GM12874 (cell line): ENCODE results near the gene VWA2.

Experiments
- TF ChIP-seq, protein P1 (sequence below): IDR thresholded peaks from 2 replicates; pipeline ENCODE4 v1.5.1; 2011; ENCODE audit warnings: low read depth, mild to moderate bottlenecking, control low read depth, low read length, moderate library complexity; ENCODE audit not compliant: insufficient read depth

Gene VWA2

DNA sequence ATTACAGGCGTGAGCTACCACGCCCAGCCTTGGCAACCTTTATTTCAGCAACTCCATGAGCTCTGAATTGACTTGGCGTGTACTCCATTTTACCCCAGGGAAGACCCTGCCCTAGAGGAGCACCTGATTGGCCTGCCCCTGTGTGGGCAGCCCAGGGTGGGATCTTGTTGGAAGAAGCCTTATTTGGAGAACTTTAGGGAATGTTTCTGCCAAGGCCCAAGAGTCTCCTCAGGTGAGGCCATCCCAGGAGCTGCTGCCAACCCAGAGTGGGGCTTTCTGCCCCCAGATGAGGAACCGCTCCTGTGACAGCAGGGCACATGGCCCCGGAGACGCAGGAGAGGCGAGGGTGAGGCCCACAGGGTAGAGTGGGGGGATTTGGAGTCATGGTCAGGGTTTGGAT lies 42.0 kb downstream of the VWA2 start:
- TF ChIP-seq, protein P1, sequence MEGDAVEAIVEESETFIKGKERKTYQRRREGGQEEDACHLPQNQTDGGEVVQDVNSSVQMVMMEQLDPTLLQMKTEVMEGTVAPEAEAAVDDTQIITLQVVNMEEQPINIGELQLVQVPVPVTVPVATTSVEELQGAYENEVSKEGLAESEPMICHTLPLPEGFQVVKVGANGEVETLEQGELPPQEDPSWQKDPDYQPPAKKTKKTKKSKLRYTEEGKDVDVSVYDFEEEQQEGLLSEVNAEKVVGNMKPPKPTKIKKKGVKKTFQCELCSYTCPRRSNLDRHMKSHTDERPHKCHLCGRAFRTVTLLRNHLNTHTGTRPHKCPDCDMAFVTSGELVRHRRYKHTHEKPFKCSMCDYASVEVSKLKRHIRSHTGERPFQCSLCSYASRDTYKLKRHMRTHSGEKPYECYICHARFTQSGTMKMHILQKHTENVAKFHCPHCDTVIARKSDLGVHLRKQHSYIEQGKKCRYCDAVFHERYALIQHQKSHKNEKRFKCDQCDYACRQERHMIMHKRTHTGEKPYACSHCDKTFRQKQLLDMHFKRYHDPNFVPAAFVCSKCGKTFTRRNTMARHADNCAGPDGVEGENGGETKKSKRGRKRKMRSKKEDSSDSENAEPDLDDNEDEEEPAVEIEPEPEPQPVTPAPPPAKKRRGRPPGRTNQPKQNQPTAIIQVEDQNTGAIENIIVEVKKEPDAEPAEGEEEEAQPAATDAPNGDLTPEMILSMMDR = no peak

DNA sequence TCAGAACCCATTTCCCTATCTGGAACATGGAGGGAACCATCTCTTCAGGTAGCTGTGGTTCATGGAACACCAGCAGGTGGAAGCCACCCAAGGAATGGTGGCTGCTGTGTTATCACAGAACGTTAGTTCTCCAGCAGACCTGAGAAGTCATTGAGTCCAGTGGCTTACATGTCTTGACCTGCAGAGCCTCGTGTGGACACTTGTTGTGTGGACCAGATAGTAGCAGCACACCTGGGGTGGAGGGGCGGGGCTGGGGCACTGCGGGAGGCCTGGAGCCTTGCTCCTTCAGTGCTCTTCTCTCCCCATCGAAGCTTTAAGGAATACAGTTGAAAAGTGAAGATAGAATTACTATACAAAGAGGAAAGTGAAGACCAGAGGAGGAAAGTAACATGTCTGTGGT lies 42.4 kb downstream of the VWA2 start:
- TF ChIP-seq, protein P1 = no peak

DNA sequence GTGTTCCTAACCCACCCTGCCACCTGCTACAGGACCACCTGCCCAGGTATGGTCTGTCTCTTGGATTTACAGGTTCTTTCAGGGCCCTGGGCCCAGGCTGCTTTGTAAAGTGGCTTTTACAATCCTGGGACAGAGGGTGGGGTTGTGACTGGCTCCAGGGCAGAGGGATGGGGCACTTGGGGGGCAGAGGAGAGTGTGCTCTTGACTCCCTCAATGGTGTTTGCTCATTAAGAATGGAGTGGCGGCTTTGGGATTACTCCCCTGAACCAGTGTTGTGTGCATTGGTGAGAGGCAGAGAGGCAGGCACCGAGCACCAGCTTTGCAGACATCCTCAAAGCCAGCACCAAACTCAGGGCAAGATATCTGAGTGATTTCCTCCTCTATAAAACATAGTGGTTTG lies 43.5 kb downstream of the VWA2 start:
- TF ChIP-seq, protein P1 = no peak

DNA sequence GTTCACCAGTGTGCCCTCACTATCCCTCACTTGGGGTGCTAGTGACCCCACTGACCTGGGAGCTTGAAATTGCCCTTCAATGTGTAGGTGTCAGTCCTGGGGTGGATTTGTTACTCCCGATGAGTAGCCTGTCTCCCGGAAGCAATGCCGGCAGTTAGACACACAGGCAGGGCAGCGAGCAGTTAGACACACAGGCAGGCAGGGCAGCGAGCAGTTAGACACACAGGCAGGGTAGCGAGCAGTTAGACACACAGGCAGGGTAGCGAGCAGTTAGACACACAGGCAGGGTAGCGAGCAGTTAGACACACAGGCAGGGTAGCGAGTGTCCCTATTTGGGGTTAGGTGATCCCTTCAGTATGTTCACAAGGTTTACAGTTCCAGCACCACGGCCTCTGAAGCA lies 44.0 kb downstream of the VWA2 start:
- TF ChIP-seq, protein P1 = no peak

DNA sequence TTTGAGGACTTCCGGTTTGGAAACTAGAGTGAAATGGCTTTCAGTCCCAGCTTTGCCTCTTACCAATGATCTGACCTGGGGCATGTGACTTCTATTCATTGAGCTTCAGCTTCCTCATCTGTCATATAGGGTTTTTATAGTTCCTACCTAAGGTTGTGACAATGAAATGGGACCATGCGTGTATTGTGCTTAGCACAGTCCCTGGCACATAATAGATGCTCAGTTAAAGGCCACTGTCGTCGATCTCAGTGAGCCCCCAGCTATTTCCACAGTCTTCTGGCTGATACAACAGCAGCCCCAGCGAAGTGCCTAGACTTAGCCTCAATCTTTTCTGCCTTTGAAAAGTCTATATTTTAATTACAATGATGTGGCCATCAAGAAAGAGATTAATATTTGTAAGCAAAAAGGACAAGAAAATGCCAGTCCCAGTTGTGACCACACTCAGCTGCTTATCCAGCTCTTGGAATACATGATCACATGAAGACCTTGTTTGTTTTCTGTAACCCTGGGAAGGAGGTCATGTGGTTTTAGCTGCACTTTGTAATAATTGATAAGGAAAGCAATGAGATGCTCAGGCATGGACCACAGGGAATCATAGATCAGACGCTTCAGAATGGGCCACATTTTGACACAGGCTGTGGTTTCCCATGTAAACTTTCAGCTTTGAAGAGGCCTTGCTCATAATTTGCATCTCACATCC lies 44.6 kb downstream of the VWA2 start:
- TF ChIP-seq, protein P1 = no peak

DNA sequence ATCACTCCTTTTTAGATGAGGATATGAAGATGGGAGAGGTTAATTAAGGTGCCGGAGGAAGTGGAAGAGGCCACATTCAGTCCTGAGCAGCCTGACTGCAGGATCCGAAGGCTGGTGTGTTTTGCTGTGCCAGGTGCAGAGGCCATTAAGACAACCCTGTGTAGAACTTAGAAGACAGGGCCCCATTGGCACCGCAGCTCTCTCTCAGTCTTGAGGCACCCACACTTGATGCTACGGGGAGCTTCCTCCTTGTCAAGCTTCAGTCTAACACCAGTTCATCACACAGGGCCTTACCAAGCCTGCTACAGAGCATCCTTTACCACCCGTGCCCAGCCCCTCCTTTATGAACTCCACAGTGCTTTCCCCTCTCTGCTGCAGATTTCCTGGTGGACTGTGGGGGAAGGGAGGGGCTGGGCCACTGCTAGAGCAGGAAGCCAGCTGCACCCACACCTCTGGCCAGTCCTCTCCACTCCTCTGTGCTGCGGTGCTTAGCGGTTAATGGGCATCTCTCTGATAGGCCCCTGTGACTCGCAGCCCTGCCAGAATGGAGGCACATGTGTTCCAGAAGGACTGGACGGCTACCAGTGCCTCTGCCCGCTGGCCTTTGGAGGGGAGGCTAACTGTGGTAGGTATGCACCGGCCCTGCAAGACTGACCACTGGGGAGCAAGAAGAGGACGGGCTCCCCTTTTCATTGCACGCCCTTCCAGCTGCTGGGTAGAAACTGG lies 45.5 kb downstream of the VWA2 start:
- TF ChIP-seq, protein P1 = no peak

DNA sequence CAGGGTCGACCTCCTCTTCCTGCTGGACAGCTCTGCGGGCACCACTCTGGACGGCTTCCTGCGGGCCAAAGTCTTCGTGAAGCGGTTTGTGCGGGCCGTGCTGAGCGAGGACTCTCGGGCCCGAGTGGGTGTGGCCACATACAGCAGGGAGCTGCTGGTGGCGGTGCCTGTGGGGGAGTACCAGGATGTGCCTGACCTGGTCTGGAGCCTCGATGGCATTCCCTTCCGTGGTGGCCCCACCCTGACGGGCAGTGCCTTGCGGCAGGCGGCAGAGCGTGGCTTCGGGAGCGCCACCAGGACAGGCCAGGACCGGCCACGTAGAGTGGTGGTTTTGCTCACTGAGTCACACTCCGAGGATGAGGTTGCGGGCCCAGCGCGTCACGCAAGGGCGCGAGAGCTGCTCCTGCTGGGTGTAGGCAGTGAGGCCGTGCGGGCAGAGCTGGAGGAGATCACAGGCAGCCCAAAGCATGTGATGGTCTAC lies 46.9 kb downstream of the VWA2 start:
- TF ChIP-seq, protein P1 = no peak
